Endothelial cell of umbilical vein (primary cell): ENCODE data around the gene ALKBH6. TPM values are rescaled to one million over a fixed set of nuclear protein-coding genes. Genes with fewer than 3 reads are reported as not detected.
A peak's percentile ranks its signal among the peaks of the same experiment; 100 is the strongest.
"Not testable (repeated sequence)": the region's sequence is repeated elsewhere in the genome, so short reads cannot be mapped to it uniquely, and the experiment has no call there.

Experiments
- BruUV-seq: library from RNA; stranded (reverse); fragments of 400-500 nt; replicated peaks from 2 replicates; lab custom pipeline; 2021; lab: Mats Ljungman, UMichigan
- CTCF ChIA-PET: fragments of 300-600, 350-600 bp; sonication (Branson Sonifier 250); formaldehyde crosslinking; loops from one replicate; lab custom pipeline; 2021; ENCODE audit warnings: antibody characterized with exemption, inconsistent platforms; lab: Charles Lee
- POLR2A ChIA-PET: fragments of 300-600, 350-600 bp; sonication (Branson Sonifier 250); formaldehyde crosslinking; loops from one replicate; lab custom pipeline; 2021; ENCODE audit warnings: antibody characterized with exemption, inconsistent platforms; lab: Charles Lee
- DNase-seq: peaks from one replicate; pipeline ENCODE4 v3.0.0-alpha.2; 2011; ENCODE audit warnings: low read depth, low spot score
- FAIRE-seq: peaks from 2 replicates; lab custom pipeline; 2011; peaks lifted over from hg19 to GRCh38; lab: Jason Lieb, UNC
- H2AFZ ChIP-seq: 2 replicates; pipeline ENCODE4 v1.6.0; 2012; ENCODE audit warnings: low read depth, low read length, control low read depth, inconsistent platforms
- H3K27ac ChIP-seq: 2 replicates; pipeline ENCODE4 v1.5.1; 2011; ENCODE audit warnings: low read depth, mild to moderate bottlenecking, control low read depth, low read length, moderate library complexity; ENCODE audit not compliant: insufficient read depth
- H3K27me3 ChIP-seq, 2 experiments: 2 replicates each; pipeline versions ENCODE4 v1.6.0 to v1.6.1; 2011; ENCODE audit warnings: low read length in 2 of 2, mixed read lengths in 1 of 2; ENCODE audit not compliant: control insufficient read depth in 2 of 2, insufficient read depth in 2 of 2
- H3K36me3 ChIP-seq, 2 experiments: 2 replicates in 1 of 2; 3 replicates in 1 of 2; pipeline ENCODE4 v1.5.1; 2011; ENCODE audit warnings: low read length in 2 of 2, mild to moderate bottlenecking in 1 of 2, moderate library complexity in 1 of 2; ENCODE audit not compliant: control insufficient read depth in 2 of 2, insufficient read depth in 2 of 2; ENCODE audit errors: extremely low read depth in 1 of 2
- H3K4me1 ChIP-seq: 3 replicates; pipeline ENCODE4 v1.5.1; 2011; ENCODE audit warnings: mild to moderate bottlenecking, low read length; ENCODE audit not compliant: control insufficient read depth, insufficient read depth; ENCODE audit errors: extremely low read depth
- H3K4me2 ChIP-seq: 2 replicates; pipeline ENCODE4 v1.6.1; 2011; ENCODE audit warnings: low read length, control low read depth, mixed read lengths; ENCODE audit not compliant: insufficient read depth
- H3K4me3 ChIP-seq, 3 experiments: fragments of 200-600 bp in 1 of 3; sonication (generic), shearing (Covaris generic) in 1 of 3; replicated peaks in 1 of 3; 2 replicates each; pipeline ENCODE4 v1.5.1; 2011 to 2016; ENCODE audit warnings: control low read depth in 3 of 3, low read length in 3 of 3, mild to moderate bottlenecking in 2 of 3, inconsistent platforms in 1 of 3, low read depth in 1 of 3, moderate library complexity in 1 of 3; ENCODE audit not compliant: insufficient read depth in 1 of 3
- H3K79me2 ChIP-seq: 2 replicates; pipeline ENCODE4 v1.6.0; 2012; ENCODE audit warnings: low read length, inconsistent platforms; ENCODE audit not compliant: control insufficient read depth, insufficient read depth
- H3K9ac ChIP-seq: replicated peaks from 2 replicates; pipeline ENCODE3; 2011; ENCODE audit warnings: low read length, control low read depth; ENCODE audit not compliant: insufficient read depth; ENCODE audit errors: extremely low read depth
- H3K9me1 ChIP-seq: replicated peaks from 3 replicates; pipeline ENCODE4 v1.6.0; 2011; ENCODE audit warnings: mild to moderate bottlenecking, low read length; ENCODE audit not compliant: control insufficient read depth, insufficient read depth; ENCODE audit errors: extremely low read depth
- H3K9me3 ChIP-seq: replicated peaks from 2 replicates; pipeline ENCODE4 v1.5.1; 2012; ENCODE audit warnings: low read length, inconsistent platforms; ENCODE audit not compliant: control insufficient read depth, insufficient read depth
- H4K20me1 ChIP-seq: replicated peaks from 2 replicates; pipeline ENCODE3; 2011; ENCODE audit warnings: mild to moderate bottlenecking, low read length; ENCODE audit not compliant: control insufficient read depth, insufficient read depth; ENCODE audit errors: extremely low read depth
- EZH2 ChIP-seq: IDR thresholded peaks from 2 replicates; pipeline ENCODE4 v1.6.1; 2012; ENCODE audit warnings: borderline replicate concordance, low read depth, mild to moderate bottlenecking, moderate library complexity, low read length, inconsistent platforms; ENCODE audit not compliant: severe bottlenecking
- FOS ChIP-seq: IDR thresholded peaks from 2 replicates; pipeline ENCODE4 v1.6.1; 2011; ENCODE audit warnings: mild to moderate bottlenecking, low read length, moderate library complexity, borderline replicate concordance; ENCODE audit not compliant: insufficient read depth
- GATA2 ChIP-seq: IDR thresholded peaks from 2 replicates; pipeline ENCODE4 v1.7.0; 2011; ENCODE audit warnings: low read depth, mild to moderate bottlenecking, moderate library complexity, mixed read lengths, low read length; ENCODE audit not compliant: insufficient read length, insufficient read depth
- JUN ChIP-seq: IDR thresholded peaks from 2 replicates; pipeline ENCODE4 v1.6.1; 2011; ENCODE audit warnings: borderline replicate concordance, low read depth; ENCODE audit not compliant: insufficient read length, insufficient read depth
- MYC ChIP-seq: IDR thresholded peaks from one replicate; pipeline ENCODE4 v1.6.1; 2011; ENCODE audit warnings: mild to moderate bottlenecking, low read depth, low read length
- POLR2A ChIP-seq: IDR thresholded peaks from 2 replicates; pipeline ENCODE4 v1.6.1; 2012; ENCODE audit warnings: low read depth, mild to moderate bottlenecking, control low read depth, low read length
- POLR2AphosphoS5 ChIP-seq: IDR thresholded peaks from 2 replicates; pipeline ENCODE4 v1.6.1; 2012; ENCODE audit warnings: low read depth, mild to moderate bottlenecking, control low read depth, low read length, moderate library complexity; ENCODE audit not compliant: insufficient read depth
- dilution Hi-C: fragments of 300-500 bp; cut with MboI; formaldehyde crosslinking; loops from one replicate; pipeline ENCODE4 v1.15.0; 2019; ENCODE audit warnings: low sequenced_read_pairs; ENCODE audit not compliant: extremely low pct_ligation_motif_present
- intact Hi-C: fragments of 100-400 bp; cut with micrococcal nuclease; formaldehyde crosslinking; loops from one replicate; pipeline ENCODE4 v1.10.0; 2022
- polyA plus RNA-seq, 4 experiments: library from polyadenylated mRNA; depleted of rRNA in 3 of 4; stranded (reverse) in 3 of 4; unstranded in 1 of 4; fragments of >200 nt; gene quantifications; 2 replicates each; pipeline versions ENCODE4 v1.2.1 to v1.2.3, GENCODE V29; 2011 to 2012; ENCODE audit warnings: missing spikeins in 1 of 4
- total RNA-seq: library from RNA; stranded (reverse); gene quantifications from 2 replicates; pipeline ENCODE4 v1.2.3, GENCODE V29; 2021
- TF ChIP-seq, protein P1 (sequence below): IDR thresholded peaks from 2 replicates; pipeline ENCODE4 v1.6.1; 2011; ENCODE audit not compliant: insufficient read depth, insufficient read length
- TF ChIP-seq, protein P2 (sequence below), 2 donors: IDR thresholded peaks; 1 replicate in 1 of 2; 2 replicates in 1 of 2; pipeline ENCODE4 v1.5.1; 2011; ENCODE audit warnings: low read length in 2 of 2, mild to moderate bottlenecking in 2 of 2, moderate library complexity in 2 of 2, control low read depth in 1 of 2, inconsistent platforms in 1 of 2, low read depth in 1 of 2; ENCODE audit not compliant: insufficient read depth in 1 of 2; ENCODE audit errors: extremely low read depth in 1 of 2

The ALKBH6 gene
- total and polyA plus RNA-seq, 2 donors (not counting 3 experiments of a cell fraction or from before 2014, with no cell fraction given), result 17.3 to 26.7 TPM

DNA sequence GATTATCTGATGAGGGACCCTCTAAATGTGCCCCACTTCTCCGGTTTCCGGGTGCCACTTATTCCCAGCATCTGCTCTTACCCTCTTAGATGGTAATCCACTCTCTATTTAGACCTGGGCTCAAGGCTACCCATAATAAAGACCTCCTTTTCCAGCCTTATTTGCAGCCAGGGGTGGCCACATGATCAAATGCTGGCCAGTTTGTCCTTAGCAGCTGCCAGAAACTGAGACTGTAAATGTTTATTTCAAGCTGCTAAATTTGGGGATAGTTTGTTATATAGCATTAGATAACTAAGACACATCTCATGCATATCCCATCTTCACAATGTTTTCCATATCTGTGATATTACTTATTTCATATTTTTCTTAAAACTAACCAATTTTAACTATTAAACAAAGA lies 29.9 kb upstream of the ALKBH6 start:
- H2AFZ ChIP-seq, result no peak overlapping the region
- no peak overlapping the region for H3K4me2 ChIP-seq
- dilution Hi-C loops, result no loop called here
- no peaks in the 10 kb centered on the region for H4K20me1 ChIP-seq
- H3K4me1 ChIP-seq, result no peaks in the 10 kb centered on the region
- no peaks in the 10 kb centered on the region for H3K27me3 ChIP-seq
- no peak overlapping the region for H3K27ac ChIP-seq
- H3K9ac ChIP-seq, result no peak overlapping the region
- H3K9me1 ChIP-seq, result no peaks in the 10 kb centered on the region
- CTCF ChIA-PET, result interaction anchor here (1.7 kb wide), 1 partner anchor 10 kb away, joined by 5 read pairs; the partner anchor contains the start of gene THAP8
- no peak overlapping the region for H3K4me3 ChIP-seq
- FAIRE-seq, result no peak
- TF ChIP-seq, protein P1, sequence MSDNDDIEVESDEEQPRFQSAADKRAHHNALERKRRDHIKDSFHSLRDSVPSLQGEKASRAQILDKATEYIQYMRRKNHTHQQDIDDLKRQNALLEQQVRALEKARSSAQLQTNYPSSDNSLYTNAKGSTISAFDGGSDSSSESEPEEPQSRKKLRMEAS, result no peak
- no peaks in the 10 kb centered on the region for H3K79me2 ChIP-seq
- no peak for DNase-seq
- no TSS peak for BruUV-seq
- POLR2A ChIA-PET, result no interaction called here
- intact Hi-C loops, result no loop called here
- H3K9me3 ChIP-seq, result no peaks in the 10 kb centered on the region
- H3K36me3 ChIP-seq, result no peaks in the 10 kb centered on the region

DNA sequence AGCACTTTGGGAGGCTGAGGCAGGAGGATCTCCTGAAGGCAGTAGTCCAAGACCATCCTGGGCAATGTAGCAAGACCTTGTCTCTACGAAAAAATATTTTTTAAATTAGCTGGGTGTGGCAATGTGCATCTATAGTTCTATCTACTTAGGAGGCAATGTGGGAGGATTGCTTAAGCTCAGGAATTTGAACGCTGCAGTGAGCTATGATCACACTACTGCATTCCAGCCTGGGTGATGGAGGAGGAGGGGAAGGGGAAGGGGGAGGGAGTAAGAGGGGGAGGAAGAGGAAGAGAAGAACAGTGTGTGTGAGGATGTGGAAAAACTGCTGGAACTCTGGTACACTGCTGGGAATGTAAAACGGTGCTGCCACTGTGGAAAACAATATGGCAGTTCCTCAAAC lies 27.8 kb upstream of the ALKBH6 start:
- dilution Hi-C loops, result no loop called here
- intact Hi-C loops, result no loop called here
- Histone ChIP-seq H3K9ac (no peak overlapping the region), H3K9me3 (no peaks in the 10 kb centered on the region), H3K4me1 (no peaks in the 10 kb centered on the region), H3K79me2 (no peaks in the 10 kb centered on the region), H3K4me3 (no peak overlapping the region), H3K27me3 (no peaks in the 10 kb centered on the region), H3K27ac (no peak overlapping the region), H3K36me3 (no peaks in the 10 kb centered on the region), H3K9me1 (no peaks in the 10 kb centered on the region), H3K4me2 (no peak overlapping the region), H2AFZ (no peak overlapping the region), H4K20me1 (no peaks in the 10 kb centered on the region)
- no peak for FAIRE-seq
- no peak for TF ChIP-seq FOS
- TF ChIP-seq, protein P1, result no peak
- no peak for TF ChIP-seq JUN
- no peak for TF ChIP-seq GATA2
- no peak for TF ChIP-seq POLR2A
- no peak for TF ChIP-seq MYC
- no peak for TF ChIP-seq EZH2
- no peak for TF ChIP-seq POLR2AphosphoS5
- TF ChIP-seq, protein P2, sequence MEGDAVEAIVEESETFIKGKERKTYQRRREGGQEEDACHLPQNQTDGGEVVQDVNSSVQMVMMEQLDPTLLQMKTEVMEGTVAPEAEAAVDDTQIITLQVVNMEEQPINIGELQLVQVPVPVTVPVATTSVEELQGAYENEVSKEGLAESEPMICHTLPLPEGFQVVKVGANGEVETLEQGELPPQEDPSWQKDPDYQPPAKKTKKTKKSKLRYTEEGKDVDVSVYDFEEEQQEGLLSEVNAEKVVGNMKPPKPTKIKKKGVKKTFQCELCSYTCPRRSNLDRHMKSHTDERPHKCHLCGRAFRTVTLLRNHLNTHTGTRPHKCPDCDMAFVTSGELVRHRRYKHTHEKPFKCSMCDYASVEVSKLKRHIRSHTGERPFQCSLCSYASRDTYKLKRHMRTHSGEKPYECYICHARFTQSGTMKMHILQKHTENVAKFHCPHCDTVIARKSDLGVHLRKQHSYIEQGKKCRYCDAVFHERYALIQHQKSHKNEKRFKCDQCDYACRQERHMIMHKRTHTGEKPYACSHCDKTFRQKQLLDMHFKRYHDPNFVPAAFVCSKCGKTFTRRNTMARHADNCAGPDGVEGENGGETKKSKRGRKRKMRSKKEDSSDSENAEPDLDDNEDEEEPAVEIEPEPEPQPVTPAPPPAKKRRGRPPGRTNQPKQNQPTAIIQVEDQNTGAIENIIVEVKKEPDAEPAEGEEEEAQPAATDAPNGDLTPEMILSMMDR (IDR thresholded peaks at IDR 0.05; ENCODE audit: extremely low read depth in 1 of 2, insufficient read depth in 1 of 2, low read depth in 1 of 2, low read length in 2 of 2), result no peak
- BruUV-seq, result no TSS peak
- DNase-seq, result peak; percentile 10
- POLR2A ChIA-PET, result no interaction called here
- CTCF ChIA-PET, result interaction anchor here (0.7 kb wide), 1 partner anchor 535 kb away, joined by 3 read pairs; no protein-coding TSS in a partner anchor

DNA sequence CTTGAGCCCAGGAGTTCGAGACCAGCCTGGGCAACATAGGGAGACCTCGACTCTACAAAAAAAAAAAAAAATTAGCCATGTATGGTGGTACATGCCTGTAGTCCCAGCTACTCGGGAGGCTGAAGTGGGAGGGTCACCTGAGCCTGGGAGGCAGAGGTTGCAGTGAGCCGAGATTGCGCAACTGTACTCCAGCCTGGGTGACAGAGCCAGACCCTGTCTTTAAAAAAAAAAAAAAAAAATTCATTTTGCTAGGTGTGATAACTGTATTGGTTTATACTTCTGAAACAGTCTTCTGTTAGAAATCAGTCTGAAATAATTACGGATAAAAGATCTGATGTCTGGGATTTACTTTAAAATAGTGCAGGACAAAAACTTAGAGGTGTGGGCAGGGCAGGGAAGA lies 27.1 kb upstream of the ALKBH6 start:
- H3K9me3 ChIP-seq, H3K4me3 ChIP-seq, DNase-seq, CTCF ChIA-PET, dilution Hi-C loops, H3K9ac ChIP-seq, H3K4me1 ChIP-seq, H4K20me1 ChIP-seq, H3K4me2 ChIP-seq, H3K27me3 ChIP-seq, FAIRE-seq, H3K79me2 ChIP-seq, BruUV-seq, intact Hi-C loops, H3K27ac ChIP-seq, H3K9me1 ChIP-seq, POLR2A ChIA-PET, H3K36me3 ChIP-seq, H2AFZ ChIP-seq: not testable (repeated sequence)
